Fibroblast of skin of left biceps (primary cell): ENCODE data around the gene COA4.

Experiments
- DNase-seq, 2 experiments: peaks; one replicate each; pipeline ENCODE4 v3.0.0-alpha.2; 2013; ENCODE audit warnings: low read depth in 2 of 2

COA4 gene

GRCh38 chr11:73866095-73866579 lies 10.5 kb downstream of the COA4 start:
- DNase-seq, result peak; percentile 29 to 40

GRCh38 chr11:73862986-73863385 lies 13.7 kb downstream of the COA4 start:
- DNase-seq, result no peak

GRCh38 chr11:73860202-73860601 lies 16.4 kb downstream of the COA4 start:
- DNase-seq, result no peak

DNA sequence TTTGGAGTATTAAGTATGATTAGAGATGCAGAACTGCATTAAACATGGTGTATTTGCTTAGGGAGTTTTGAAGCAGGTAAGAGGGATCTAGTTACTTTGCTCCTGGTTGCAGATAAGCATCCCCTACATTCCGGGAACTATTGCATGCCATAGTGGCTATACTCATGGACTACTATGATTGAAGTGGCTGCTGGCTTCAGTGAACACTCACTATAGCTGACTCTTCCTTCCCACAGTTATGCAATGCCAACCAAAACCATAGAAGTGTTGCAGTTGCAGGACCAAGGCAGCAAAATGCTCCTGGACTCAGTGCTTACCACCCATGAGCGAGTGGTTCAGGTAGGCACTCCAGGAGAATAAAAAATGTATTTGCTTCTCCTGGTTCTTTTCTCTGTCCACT lies 17.0 kb downstream of the COA4 start:
- no peak for DNase-seq

DNA sequence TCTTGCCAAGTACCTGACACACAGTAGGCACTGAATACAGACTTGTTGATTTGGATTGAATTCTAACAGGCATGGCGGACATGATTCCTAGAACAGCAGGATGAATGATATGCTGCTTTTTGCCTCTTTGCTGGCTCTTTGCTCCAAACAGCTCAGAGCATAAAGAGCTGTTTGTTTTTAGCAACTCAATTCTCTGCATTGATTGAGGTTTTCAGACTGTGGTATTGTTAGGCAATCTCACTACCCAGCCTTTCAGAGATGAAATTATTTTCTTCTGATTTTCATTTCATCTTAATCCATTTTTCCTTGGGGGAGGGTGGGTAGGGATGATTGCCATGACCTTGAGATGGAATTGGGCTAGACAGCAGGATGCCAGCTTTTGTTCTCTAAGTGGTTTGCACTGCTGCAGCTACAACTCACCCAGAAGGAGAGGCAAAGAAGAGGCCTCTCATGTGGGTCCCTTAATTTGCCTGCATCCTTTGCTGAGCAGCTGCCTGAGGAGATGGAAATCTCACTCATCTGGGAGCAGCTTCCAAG lies 20.5 kb downstream of the COA4 start:
- DNase-seq, result no peak

DNA sequence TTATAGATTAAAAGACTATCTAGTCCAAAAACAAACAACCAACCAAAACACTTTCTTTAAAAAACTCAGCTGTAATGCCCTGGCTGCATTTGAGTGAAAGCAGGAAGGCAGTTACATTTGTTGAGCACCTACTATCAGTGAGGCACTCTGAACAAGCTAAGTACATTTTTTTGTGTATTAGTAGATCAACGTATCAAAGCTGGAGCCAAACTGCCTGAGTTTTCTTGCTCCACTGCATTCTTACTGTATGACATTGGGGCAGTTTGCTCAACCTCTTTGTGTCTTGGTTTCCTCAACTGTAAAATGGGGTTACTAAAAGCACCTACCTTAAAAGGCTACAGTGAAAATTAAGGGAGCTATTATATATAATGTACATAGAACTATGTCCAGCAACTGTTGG lies 22.0 kb downstream of the COA4 start:
- DNase-seq, result no peak

DNA sequence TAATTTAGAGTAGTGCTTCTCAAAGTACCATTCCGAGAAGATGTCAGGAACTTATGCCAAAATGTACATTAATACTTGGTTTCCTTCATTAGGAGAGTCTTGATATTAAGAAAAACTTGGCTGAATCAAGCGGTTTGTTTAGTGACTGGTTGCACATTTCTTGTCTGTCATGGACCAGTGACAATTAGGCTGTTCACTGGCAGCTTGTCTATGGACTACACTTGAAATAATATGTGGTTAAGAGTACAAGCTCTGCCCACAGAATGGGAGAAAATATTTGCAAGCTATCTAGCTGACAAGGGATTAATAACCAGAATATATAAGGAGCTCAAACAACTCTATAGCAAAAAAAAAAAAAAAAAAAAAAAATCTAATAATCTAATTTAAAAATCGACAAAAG lies 24.6 kb downstream of the COA4 start:
- DNase-seq, result no peak

DNA sequence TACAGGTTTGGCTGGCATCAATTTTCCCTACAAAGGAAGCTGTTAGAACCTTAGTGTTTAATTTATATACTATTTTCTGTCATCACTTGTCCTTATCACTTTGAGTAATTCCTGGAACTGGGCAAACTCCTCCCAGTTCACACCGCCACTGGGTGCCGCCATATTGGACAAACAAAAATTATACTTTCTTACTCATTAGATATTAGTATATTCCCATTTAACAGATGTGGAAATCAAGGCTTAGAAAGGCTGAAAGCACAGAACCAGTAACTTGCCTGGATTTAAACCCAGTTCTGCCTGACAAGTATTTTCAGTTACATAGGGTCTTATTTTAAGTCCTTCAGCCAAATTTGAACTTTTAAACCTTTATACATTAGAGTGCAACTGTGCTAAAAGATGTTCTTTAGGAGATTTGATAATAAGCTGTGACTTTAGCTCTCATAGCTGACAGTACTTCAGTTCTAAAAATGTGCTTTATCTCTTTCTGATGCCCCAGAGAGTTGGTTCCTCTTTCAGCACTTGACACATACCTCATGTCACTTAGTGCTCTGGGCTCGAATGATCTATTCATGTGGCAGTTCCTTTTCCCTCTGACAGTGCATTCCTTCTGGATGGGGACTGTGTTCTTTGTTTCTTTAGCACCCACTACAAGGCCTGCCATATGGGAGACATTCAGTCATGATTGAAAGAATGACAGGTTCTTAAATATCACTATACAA lies 25.4 kb downstream of the COA4 start:
- no peak for DNase-seq

DNA sequence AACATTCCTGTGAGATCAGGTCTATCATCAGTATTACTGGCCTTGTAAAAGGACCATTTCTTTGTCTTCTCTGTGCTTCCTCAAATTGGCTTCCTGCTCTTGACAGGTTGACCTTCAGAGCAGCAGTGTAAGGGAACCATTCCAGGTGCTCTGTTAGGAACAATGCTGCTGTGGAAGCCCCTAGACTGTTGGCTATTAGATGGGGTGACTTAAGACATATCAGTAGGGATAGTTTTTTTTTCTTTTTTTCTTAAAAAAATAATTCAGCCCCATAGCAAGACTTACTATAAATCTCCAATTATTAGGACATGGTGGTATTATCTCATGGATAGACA lies 37.6 kb downstream of the COA4 start:
- no peak for DNase-seq

DNA sequence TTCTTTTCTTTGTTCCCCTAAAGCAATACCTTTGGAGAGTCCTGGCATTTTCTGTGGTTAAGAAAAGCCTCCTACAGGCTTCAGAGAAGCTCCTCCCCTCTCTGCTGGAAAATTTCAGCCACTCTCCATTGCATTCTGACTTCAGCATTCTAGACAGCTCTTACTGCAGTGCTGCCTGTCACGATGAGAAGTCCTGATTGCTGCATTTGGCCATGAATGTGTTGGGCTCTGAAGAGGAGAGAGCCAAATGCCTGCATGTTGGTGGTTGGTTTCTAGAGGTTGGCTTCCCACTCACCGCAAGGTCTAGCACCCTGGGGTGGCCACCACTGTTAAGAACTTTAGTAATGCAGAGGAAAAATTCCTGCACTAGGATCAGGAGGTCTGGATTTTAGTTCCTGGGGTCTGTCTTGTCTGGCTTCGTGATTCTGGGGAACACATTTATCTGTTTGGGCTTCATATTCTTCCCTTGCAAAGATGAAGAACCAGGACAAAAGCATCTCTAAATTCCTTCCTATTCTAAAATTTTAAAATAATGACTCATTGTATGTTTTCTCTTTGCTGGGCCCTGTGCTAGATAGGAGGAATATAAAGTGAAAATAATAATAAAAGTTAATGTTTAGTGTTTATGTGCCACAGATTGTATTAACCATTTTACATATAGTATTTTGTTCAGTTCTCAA lies 38.1 kb downstream of the COA4 start:
- no peak for DNase-seq

DNA sequence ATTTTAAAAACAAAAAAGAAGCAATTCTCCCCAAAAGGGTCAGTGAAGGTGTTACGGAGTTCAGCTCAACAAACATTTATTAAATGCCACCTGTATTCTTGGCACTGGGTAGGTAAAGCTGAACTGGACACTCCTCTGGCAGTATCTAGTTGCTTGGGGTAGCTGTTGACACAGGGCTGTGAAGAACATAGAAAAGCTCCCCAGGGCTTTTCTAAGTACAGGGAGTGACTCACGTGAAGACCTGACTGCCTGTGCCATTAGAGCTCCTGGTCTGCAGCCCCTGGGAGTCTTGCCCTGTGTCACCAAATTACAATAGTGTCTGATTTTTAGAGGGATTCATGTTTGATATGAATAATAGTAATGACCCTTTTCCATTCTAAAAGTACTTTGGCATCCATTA lies 43.6 kb downstream of the COA4 start:
- DNase-seq, result no peak

- no peak for DNase-seq
Measured at GRCh38 chr11:73830261-73830660, 46.4 kb downstream of the COA4 start.
